T follicular helper cell (primary cell): ENCODE data around the gene MICAL2.
A peak's percentile ranks its signal among the peaks of the same experiment; 100 is the strongest.

Experiments used
- DNase-seq: peaks from one replicate; pipeline ENCODE4 v3.0.0-alpha.2; 2020; ENCODE audit warnings: low read depth

Gene MICAL2

DNA sequence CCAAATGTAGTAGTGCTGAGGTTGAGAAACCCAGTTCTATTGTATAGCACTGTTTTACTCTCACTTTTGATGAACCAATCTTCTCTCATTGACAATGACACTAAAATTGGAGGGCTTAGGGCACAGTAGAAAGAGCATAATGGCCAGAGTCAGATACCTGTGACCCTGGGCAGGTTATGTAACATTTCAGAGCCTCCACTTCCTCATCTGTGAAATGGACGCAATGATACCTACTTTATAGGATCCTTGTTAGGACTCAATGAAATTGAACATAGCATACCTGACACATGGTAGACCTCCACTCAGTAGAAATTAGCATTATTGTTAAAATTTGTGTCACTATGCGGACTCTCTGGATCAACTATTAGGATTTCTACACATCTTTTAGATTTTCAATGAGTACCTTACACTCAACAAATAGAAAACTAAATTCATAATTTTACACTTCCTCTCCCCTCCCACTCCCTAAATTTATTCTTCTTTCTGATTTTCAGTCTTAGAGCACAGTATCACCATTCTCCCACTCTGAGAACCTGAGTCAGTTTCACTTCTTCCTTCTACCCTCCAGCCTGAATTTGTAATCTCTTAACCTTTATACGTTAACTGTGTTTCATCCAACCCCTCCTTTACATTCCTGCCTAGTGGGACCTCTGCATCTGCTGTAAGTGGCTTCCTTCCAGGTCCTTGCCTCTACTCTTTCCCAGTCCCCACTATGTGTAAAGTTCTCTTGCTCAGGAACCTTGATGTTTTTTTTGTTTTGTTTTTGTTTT, 78.3 kb downstream of the MICAL2 start:
- no peak for DNase-seq

DNA sequence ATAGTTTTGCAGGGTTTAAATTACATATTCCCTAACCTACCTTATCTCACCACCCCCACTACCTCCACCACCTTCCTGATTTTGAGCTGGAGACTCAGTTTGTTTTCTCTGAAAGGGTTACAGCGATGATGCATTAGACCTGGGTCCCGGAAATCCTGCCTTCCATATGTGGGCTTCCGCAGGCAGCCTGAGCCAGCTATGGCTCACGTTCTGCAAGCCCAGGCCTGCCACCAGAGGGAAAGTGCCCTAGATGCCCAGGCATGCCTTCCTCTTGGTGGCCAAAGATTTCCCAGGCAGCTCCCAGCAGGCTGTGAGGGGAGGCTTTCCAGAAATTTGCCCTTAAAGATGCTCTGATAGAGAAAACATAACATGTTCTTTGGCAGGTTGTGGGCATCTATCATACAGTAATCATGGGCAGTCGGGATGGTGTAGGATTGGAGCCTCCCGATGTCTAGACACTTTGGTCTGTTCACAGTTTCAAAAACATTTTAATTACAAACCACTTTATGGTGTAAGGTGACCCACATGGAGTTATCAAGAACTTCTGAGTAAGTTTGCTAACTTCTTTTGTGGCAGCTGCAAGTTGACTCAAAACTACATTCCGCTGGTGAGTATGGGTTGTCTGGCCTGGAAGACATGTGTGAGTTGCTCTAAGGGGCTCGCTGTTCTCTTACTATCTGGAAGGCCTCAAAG, 79.3 kb downstream of the MICAL2 start:
- peak; percentile 24 for DNase-seq

DNA sequence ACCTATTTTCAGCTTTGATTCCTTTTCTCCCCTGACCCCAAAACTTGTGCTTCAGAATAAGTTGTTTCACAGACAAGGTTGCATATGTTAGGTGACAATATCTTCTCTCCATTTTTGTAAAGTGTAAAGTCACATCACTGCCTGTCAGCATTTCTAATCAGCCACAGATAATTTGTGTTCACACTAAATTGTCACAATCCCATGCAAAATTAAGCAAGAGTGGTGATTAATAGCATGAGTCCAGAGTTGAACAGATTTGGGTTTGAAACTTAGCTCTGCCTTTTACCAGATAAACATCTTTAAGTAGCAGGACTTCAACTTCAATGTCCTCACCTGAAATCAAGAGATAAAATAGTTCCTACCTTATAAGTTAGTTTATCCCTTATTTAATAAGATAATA, 80.1 kb downstream of the MICAL2 start:
- DNase-seq = no peak

DNA sequence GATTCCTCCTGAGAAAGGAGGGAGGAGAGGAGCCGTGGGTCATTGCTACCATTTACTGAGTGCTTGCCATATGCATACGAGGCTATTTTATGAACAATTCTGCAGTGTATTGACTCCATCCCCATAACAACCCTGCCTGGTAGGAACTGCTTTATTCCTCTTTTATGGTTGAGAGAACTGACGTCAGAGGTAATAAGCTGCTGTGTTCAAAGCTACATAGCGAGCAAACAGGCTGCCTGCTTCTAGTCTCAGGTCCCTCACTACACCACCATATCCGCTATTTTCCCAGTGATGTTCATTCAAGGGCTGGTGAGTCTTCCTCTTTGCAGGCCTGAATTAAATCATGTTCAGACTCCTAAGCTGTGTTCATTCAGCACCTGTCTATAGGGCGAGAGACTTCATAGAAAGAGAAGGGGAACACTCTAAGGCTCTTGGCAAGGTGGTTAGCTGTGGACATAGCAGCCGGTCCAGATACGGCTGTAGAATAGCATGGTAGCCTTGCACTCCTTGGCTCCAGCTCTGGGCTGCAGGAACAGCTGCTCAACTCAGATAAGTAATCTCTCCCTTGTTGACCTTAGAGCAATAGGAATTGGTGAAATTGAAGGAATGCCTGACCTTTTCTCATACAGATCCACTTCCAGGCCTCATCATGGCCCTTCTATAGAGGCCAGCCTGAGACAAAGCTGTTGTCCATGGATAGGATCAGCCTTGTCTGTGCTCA, 82.6 kb downstream of the MICAL2 start:
- no peak for DNase-seq

DNA sequence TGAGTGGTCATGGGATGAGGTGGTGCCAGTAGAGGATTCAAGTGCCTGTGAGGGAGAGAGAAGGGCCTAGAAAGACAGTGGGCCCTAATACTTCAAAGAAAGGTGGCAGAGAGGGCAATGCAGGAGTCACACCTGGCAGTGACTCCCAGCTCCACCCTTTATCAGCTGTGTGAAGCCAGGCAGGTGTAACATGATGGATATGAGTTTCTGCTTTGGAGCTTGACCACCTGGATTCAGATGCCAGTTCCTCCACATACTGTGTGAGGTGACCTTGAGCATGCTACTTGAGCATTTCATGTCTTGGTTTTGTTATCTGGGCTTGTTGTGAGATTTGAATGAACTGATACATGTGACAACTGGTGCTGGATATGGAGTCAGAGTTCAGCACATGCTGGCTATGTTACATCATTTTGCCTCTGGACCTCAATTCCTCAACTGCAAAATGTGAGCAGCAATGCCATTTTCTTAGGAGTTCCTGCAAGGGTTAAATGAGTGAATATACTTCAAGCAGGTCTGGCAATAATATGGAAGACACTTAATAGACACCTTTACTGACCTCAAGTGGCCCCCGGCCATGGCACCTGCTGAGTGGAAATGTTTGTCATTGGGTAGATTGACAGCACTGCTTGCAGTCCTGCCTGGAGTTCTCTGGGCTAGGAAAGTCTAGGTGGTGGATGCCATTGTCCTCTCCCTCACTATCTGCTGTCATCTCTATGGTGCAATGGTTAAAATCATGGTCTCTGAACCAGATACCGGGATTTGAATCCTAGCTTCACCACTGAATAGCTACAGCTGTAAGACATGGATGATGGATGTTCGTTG, 83.3 kb downstream of the MICAL2 start:
- no peak for DNase-seq

DNA sequence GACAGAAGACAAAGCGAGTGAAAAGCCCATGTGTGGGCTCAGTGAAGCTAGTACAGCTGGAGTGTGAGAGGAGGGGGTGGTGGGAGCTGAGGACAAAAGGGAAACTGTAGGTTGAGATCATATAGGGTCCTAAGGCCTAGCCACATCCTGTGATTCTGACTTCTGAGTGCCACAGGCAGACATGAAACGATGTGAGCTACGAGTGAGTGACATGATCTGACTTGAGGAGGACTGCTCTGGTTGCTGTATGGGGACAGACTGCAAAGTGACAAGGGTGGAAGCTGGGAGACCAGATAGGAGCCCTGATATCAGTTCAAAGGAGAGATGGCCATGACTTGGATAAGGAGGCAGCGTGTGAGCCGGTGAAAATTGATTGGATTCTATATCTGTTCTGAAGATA, 85.4 kb downstream of the MICAL2 start:
- peak; percentile 25 for DNase-seq

DNA sequence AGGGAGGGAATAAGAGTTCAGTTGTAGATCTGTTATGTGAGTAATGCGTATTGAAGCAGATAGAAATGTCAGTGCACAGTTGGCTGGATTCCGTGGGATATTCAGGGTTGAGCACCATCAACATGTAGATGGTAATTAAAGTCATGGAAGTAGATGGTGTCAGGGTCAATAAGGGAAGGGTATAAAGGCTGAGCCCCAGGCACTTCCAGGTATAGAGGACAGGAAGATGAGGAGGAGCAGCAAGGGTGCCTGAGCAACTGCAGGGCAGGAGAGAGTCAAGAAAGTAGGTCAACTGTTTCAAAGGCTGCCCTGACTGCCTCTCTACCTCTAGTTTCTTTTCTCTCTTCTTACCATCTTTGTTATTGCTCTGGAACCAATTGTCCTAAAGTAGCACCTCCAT, 85.9 kb downstream of the MICAL2 start:
- DNase-seq = no peak

DNA sequence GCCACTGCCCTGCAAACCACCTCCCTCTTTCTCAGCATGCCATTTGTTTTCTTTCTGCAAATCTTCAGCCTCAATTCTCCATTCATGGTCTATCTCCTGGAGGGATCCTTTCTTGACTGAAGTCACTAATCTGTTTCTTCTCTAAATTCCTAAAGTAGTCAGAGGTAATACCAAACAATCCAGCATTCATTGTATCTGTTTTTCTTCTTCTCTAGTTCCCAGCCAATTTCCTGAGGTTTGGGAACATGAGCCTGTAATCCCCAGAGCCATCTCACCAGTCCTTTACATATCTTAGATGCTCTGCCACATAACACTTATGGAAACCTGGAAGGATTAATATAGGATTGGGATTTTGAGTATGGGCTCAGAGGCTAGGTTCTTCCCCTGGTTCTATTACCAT, 86.5 kb downstream of the MICAL2 start:
- DNase-seq = no peak

DNA sequence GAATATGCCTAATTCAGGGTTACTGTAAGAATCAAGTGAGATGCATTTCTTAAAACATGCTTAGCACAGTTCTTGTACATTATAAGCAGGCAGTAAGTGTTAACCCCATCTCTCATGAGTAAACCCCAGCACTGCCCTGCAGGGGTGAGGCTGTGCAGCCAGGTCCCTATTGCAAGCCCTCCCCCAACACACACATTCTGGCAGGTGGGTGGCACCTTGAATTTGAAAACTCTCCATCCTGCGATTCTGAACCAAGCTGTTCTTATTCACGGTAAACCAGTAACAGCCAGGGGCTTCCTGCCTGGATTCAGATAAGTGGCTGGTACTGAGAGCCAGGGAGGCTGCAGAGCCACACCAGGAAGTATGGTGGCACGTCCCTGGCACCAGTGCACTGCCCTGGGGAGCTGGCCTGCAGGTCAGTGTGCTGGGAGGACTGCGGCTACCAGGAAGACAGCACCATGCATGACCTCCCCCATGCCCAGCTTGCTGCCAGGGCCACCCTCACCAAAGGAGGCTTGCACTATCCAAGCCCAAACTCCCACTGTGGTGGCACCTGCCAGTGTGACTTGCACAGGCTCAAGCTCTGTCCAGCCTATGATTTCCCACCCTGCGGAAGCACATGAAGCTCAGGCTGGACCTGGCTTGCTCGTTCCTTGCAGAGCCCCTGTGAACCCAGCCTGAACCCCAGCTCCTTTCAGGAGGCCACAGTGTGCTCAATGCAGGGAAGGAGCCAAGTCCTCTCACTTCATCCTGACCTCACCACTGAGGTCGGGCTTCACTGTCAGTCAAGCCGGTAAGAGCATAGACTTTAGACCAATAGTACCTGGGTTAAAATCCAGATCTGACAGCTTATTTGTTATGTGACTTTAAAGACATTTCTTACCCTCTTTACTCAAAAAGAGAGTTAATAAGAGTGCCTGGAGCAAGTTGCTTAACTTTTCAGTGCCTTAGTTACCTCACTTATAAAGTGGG, 88.1 kb downstream of the MICAL2 start:
- DNase-seq = no peak

DNA sequence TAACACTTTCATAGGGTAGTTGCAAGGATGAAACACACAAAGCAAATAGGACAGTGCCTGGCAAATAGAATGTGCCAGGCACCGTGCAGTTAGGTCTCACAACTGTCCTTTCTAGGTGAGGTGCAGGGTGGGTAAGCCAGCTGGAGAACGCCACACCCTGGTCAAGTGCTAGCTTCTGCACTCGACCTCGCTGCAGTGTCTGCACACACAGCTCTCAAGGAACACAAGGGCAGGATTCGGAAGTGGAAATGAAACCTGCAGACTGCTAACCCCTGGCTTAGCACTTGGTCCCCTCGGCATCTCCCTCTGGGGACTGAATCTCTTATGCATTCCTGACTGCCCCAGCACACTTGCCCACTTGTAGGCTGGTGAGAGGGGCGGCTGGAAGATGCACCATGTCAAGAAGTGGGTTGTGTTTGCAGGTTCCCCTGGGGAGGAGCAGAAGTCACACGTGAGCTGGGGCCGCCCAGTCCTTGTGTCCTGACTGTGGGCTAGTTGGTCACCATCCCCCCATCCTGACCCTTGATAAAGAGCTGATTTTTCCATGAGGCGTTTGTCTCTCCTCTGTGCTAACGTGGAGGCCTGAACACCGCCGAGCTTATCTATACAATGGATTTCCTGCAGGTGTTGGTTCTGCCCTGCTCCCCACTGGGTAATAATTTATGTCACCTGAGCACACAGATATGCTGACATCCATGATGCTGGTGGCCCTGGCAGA, 89.0 kb downstream of the MICAL2 start:
- no peak for DNase-seq

DNA sequence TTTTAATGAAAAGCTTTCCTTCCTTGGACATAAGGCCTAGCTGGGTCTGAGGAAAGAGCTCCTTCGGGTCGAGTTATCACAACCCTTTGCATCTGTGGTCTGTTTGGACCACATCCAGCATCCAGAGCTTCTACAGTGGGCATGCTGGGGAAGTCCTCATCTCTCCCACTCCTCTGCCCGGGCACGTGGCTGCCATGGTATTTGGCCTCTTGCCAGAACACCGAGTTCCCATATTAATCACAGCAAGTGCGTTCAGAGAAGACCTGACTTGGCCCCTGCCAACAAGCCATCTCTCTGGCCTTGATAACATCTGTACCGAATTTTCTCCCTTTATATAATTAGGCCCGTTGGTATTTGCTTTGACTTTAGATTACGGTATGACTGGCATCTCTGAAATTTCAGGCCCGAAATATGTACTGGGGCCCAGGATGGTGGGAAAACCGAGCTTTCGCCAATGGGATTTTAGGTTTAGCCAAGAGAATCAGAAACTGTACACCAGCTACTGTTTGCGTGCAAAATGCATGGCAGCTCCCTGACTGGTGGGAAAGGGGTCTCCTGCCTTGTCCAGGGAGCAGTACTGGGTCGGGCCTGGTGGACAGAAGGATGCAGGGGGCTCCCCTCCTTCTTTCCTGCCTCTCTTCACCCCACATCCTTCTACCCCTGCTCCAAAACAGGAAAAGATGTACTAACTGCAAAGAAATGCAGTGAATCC, 90.0 kb downstream of the MICAL2 start:
- no peak for DNase-seq

DNA sequence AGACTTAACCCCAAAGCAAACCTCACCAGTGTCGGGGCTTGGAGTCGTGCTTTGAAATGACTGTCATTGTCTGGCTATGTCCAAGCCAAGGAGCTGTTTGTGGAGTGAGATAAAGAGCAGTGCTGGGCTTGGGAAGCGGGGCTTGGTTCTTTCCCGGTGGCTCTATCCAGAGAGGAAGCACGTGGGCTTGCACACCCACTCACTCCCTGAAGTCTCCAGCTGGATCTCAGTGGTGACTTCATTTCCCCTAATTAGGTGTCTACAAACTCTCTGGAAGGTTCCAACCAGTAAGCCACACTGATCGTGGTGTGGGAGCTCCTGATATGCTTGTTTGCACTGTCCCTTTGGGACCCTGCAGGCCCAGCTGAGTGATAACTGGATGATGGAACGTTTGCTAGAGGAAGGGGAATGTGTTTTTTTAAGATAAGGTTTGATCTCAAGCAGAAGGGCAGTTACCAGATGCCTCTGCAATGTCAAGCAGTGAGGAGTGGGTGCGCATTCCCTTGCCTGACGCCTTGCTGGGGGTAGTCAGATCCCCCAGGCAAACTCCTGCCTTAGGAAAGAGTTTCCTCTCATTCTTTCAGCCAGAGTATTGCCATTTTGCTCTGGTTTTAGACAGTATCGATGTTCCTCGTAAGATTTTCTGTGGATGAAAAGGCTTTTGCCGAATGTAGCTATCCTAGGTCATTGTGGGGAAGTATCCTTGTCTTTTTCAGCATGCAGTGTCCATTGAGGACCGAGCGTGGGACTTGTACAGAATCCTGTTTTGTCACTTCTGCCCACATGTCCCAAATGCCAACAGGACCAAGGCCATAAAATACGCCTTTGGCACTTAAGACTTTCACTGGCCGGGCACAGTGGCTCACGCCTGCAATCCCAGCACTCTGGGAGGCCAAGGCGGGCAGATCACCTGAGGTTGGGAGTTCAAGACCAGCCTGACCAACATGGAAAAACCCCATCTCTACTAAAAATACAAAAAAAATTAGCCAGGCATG, 90.9 kb downstream of the MICAL2 start:
- DNase-seq = no peak

DNA sequence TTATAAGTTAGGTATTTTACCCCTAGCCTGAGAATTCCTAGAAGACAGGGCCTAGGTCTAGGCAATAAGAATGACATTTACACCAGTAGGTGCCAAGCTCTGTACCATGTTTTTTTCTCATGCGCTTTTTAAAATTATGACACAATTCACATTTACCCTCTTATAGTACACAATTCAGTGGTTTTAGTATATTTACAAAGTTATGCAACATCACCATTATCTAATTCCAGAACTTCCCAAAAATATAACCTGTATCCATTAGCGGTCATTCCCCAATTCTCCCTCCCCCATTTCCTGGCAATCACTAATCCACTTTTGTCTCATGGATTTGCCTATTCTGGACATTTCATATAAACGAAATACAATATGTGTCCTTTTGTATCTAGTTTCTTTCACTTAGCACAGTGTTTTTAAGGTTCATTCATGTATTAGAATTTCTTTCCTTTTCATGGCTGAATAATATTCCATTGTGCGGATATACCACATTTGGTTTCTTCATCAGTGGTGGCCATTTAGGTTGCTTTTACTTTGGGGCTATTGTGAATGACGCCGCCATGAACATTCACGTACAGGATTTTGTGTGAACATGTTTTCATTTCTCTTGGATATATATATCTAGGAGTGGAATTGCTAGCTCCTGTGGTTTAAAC, 92.4 kb downstream of the MICAL2 start:
- DNase-seq = no peak

DNA sequence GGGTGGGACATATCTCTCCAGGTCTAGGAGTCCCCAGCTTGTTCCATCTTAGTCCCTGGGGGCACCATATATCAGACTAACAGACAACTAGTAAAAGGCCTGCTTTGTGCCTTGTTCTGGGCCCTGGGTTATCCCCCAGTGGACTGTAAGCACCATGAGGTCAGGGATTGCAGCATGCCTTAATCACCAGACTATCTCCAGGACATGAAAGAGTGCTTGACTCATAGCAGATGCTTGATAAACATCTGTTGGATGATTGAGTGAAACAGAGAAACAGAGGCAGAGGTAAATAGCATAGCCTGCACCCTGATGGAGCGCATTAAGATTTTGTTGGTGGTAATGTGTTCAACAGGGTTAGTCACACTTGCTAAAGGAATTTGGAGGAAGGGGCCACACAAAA, 94.1 kb downstream of the MICAL2 start:
- no peak for DNase-seq

DNA sequence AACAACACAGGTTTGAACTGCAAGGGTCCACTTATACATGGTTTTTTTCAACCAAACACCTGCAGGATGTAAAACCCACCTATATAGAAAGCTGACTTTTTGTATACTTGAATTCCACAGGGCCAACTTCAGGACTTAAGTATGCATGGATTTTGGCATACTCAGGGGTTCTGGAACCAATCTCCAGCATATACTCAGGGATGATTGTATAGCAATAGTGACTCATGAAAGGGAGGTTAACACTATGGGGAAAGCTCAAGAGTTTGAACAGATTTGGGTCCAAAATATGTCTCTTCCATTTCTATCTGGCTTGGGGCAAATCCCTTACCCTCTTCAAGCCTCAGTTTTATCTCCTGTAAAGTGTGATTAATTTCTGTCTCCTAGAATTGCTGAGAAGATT, 94.9 kb downstream of the MICAL2 start:
- no peak for DNase-seq

DNA sequence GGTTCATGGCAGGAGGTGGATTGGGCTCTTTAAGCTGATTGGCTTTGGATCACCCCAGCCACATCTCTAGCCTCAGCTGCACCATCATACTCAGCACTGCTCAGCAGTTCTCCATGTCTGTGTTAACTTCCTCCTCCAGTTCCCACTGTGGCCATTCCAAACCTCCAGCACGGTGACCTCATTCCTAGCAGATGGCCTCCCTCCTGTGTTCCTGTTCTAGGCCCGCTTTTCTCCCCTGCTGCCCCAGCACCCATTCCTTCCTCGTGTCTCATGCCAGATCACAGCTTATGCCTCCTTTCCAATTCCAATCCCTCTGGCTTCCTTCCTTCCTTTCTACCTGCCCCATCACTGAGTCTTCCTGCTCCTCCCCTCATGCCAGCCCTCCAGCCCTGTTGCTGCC, 96.1 kb downstream of the MICAL2 start:
- DNase-seq = no peak

DNA sequence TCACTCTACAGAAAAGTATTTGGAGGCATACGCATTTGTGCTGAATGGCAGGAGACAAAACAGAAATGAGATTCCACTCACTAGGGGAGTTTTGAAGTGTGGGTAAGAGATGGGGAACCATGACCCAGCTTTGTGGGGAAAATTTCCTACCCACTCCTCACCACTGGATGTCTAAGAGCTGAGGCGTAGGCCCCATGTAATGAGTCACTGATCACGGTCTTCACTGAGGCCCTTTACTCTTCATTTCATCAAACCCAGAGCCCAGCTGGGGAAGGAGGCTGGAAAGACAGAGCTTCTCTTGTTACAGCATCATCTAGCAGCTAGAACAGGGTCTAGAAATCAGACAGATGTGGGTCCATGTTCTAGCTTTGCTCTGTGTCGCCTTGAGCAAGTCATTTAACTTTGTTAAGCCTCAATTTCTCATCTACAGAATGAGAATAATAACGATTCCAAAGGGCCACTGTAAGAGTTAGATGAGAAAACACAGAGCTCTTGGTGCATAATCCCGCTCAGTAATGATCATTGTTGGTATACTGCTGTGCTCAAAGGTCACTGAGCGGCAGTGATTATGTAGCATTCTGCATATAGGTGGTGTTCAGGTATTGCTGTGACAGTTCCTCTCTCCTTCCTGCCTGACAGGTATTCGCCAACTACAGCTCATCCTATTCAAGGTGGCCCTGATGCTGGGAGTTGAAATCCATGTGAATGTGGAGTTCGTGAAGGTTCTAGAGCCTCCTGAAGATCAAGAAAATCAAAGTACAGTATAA, 97.2 kb downstream of the MICAL2 start:
- no peak for DNase-seq
